SJSA1 (cell line): ENCODE data around the gene CAPZA1. TPM values are rescaled to one million over a fixed set of nuclear protein-coding genes. Genes with fewer than 3 reads are reported as not detected.

Experiments
- DNase-seq, 2 experiments: peaks; one replicate each; pipeline ENCODE4 v3.0.0-alpha.2; 2015 to 2020; ENCODE audit warnings: low spot score in 2 of 2, low read depth in 1 of 2
- H3K27ac ChIP-seq: fragments of 250-450 bp; sonication (Bioruptor Pico); 2 replicates; pipeline ENCODE4 v1.5.1; 2020; ENCODE audit warnings: mild to moderate bottlenecking, moderate library complexity
- H3K27me3 ChIP-seq: fragments of 250-450 bp; sonication (Bioruptor Pico); replicated peaks from 2 replicates; pipeline ENCODE4 v1.5.1; 2020; ENCODE audit warnings: mild to moderate bottlenecking, moderate library complexity
- H3K36me3 ChIP-seq: fragments of 250-450 bp; sonication (Bioruptor Pico); 2 replicates; pipeline ENCODE4 v1.5.1; 2020; ENCODE audit warnings: mild to moderate bottlenecking
- H3K4me1 ChIP-seq: fragments of 250-450 bp; sonication (Bioruptor Pico); replicated peaks from 2 replicates; pipeline ENCODE4 v1.6.1; 2021; ENCODE audit warnings: mild to moderate bottlenecking
- H3K4me3 ChIP-seq: fragments of 250-450 bp; sonication (Bioruptor Pico); 2 replicates; pipeline ENCODE4 v1.5.1; 2020; ENCODE audit warnings: mild to moderate bottlenecking
- H3K9me3 ChIP-seq: fragments of 250-450 bp; sonication (Bioruptor Pico); replicated peaks from 2 replicates; pipeline ENCODE4 v1.5.1; 2020; ENCODE audit warnings: mild to moderate bottlenecking
- total RNA-seq: library from RNA; depleted of rRNA; stranded (reverse); fragments of >200 nt; shearing (Covaris generic); gene quantifications from 2 replicates; pipeline ENCODE4 v1.2.3, GENCODE V29; 2014; rRNA removed

Gene CAPZA1
- 198 and 301 TPM in 2 replicates for total RNA-seq

GRCh38 chr1:112619518-112620376, at the start of gene CAPZA1:
CAPZA1 (plus strand) TSS chr1:112619832; CDS start chr1:112619845, 13 bp downstream.
- Histone ChIP-seq H3K4me1 (peaks cover 24% of the 10 kb centered on the region), H3K9me3 (no peaks in the 10 kb centered on the region), H3K27me3 (no peaks in the 10 kb centered on the region), H3K27ac (peak within 1 kb of the TSS; percentile 96), H3K4me3 (peak within 1 kb of the TSS; percentile 68), H3K36me3 (peaks cover 37% of the 10 kb centered on the region)
- DNase-seq, result peak; percentile 91 to 93

GRCh38 chr1:112575154-112575804, 44.4 kb upstream of the CAPZA1 start:
- peaks cover 14% of the 10 kb centered on the region for H3K4me1 ChIP-seq
- peaks cover 48% of the 10 kb centered on the region for H3K36me3 ChIP-seq
- H3K9me3 ChIP-seq, result no peaks in the 10 kb centered on the region
- peak overlapping the region; percentile 11; the same call in 1 of the 2 replicates for H3K27ac ChIP-seq
- peak; percentile 58 to 71 for DNase-seq
- no peak overlapping the region for H3K4me3 ChIP-seq
- no peaks in the 10 kb centered on the region for H3K27me3 ChIP-seq

GRCh38 chr1:112576240-112576639, 43.4 kb upstream of the CAPZA1 start:
- Histone ChIP-seq H3K36me3 (peaks cover 49% of the 10 kb centered on the region), H3K9me3 (no peaks in the 10 kb centered on the region), H3K27ac (peak overlapping the region; percentile 11; the same call in 1 of the 2 replicates), H3K27me3 (no peaks in the 10 kb centered on the region), H3K4me1 (peaks cover 14% of the 10 kb centered on the region), H3K4me3 (no peak overlapping the region)
- DNase-seq, result no peak

GRCh38 chr1:112579801-112580510, 39.7 kb upstream of the CAPZA1 start:
- H3K36me3 ChIP-seq, result peaks cover 50% of the 10 kb centered on the region
- DNase-seq, result no peak
- peaks cover 13% of the 10 kb centered on the region for H3K4me1 ChIP-seq
- no peak overlapping the region for H3K27ac ChIP-seq
- no peak overlapping the region for H3K4me3 ChIP-seq
- no peaks in the 10 kb centered on the region for H3K9me3 ChIP-seq
- no peaks in the 10 kb centered on the region for H3K27me3 ChIP-seq

- no peaks in the 10 kb centered on the region; the same call in 1 of the 2 replicates for H3K4me1 ChIP-seq
- H3K27ac ChIP-seq, result no peak overlapping the region
- H3K36me3 ChIP-seq, result peaks cover 36% of the 10 kb centered on the region
- no peak for DNase-seq
- no peak overlapping the region for H3K4me3 ChIP-seq
- no peaks in the 10 kb centered on the region for H3K27me3 ChIP-seq
- H3K9me3 ChIP-seq, result no peaks in the 10 kb centered on the region
These were observed 37.9 kb upstream of the CAPZA1 start for GRCh38 chr1:112581586-112582192.

GRCh38 chr1:112583366-112583765, 36.3 kb upstream of the CAPZA1 start:
- no peaks in the 10 kb centered on the region for H3K9me3 ChIP-seq
- no peak overlapping the region for H3K4me3 ChIP-seq
- H3K36me3 ChIP-seq, result peaks cover 45% of the 10 kb centered on the region
- H3K27me3 ChIP-seq, result no peaks in the 10 kb centered on the region
- no peak overlapping the region for H3K27ac ChIP-seq
- no peak for DNase-seq
- no peaks in the 10 kb centered on the region; the same call in 1 of the 2 replicates for H3K4me1 ChIP-seq

GRCh38 chr1:112589766-112590165, 29.9 kb upstream of the CAPZA1 start:
- H3K27ac ChIP-seq, result no peak overlapping the region
- DNase-seq, result no peak
- H3K4me1 ChIP-seq, result peaks cover 7% of the 10 kb centered on the region
- peaks cover 59% of the 10 kb centered on the region for H3K36me3 ChIP-seq
- H3K27me3 ChIP-seq, result no peaks in the 10 kb centered on the region
- H3K4me3 ChIP-seq, result no peak overlapping the region
- no peaks in the 10 kb centered on the region for H3K9me3 ChIP-seq

GRCh38 chr1:112594208-112594876, 25.3 kb upstream of the CAPZA1 start:
- H3K4me3 ChIP-seq, result no peak overlapping the region
- H3K27ac ChIP-seq, result no peak overlapping the region
- H3K9me3 ChIP-seq, result no peaks in the 10 kb centered on the region
- H3K27me3 ChIP-seq, result no peaks in the 10 kb centered on the region
- no peak for DNase-seq
- peaks cover 61% of the 10 kb centered on the region for H3K36me3 ChIP-seq
- H3K4me1 ChIP-seq, result peaks cover 7% of the 10 kb centered on the region

- H3K9me3 ChIP-seq, result no peaks in the 10 kb centered on the region
- H3K4me1 ChIP-seq, result no peaks in the 10 kb centered on the region
- H3K27ac ChIP-seq, result no peak overlapping the region
- DNase-seq, result no peak
- H3K4me3 ChIP-seq, result no peak overlapping the region
- H3K36me3 ChIP-seq, result peaks cover 65% of the 10 kb centered on the region
- H3K27me3 ChIP-seq, result no peaks in the 10 kb centered on the region
These were observed 20.2 kb upstream of the CAPZA1 start for GRCh38 chr1:112599477-112599876.

- no peak for DNase-seq
- no peak overlapping the region for H3K27ac ChIP-seq
- no peak overlapping the region for H3K4me3 ChIP-seq
- peaks cover 70% of the 10 kb centered on the region for H3K36me3 ChIP-seq
- no peaks in the 10 kb centered on the region for H3K27me3 ChIP-seq
- H3K9me3 ChIP-seq, result no peaks in the 10 kb centered on the region
- H3K4me1 ChIP-seq, result peaks cover 12% of the 10 kb centered on the region
These were observed 16.6 kb upstream of the CAPZA1 start for GRCh38 chr1:112603012-112603411.

GRCh38 chr1:112603541-112603940, 16.1 kb upstream of the CAPZA1 start:
- no peak overlapping the region for H3K4me3 ChIP-seq
- no peaks in the 10 kb centered on the region for H3K9me3 ChIP-seq
- no peaks in the 10 kb centered on the region for H3K27me3 ChIP-seq
- DNase-seq, result no peak
- H3K36me3 ChIP-seq, result peaks cover 72% of the 10 kb centered on the region
- H3K4me1 ChIP-seq, result peaks cover 12% of the 10 kb centered on the region
- H3K27ac ChIP-seq, result no peak overlapping the region

GRCh38 chr1:112605633-112606327, 13.9 kb upstream of the CAPZA1 start:
- Histone ChIP-seq H3K27ac (peak overlapping the region; percentile 51), H3K27me3 (no peaks in the 10 kb centered on the region), H3K9me3 (no peaks in the 10 kb centered on the region), H3K4me3 (no peak overlapping the region), H3K36me3 (peaks cover 81% of the 10 kb centered on the region), H3K4me1 (peaks cover 12% of the 10 kb centered on the region)
- DNase-seq, result peak in 1 of 2 experiments; percentile 31
